Lung (tissue), 12 donors: ENCODE measurements around the gene SPRYD7. TPM values are rescaled to one million over a fixed set of nuclear protein-coding genes. Genes with fewer than 3 reads are reported as not detected.

ENCODE experiments used
- ATAC-seq: fragments of 200-7000 bp; cut with Tn5 transposase; one replicate; pipeline ENCODE4 v1.9.1; 2020; ENCODE audit warnings: moderate number of reproducible peaks; ENCODE audit not compliant: insufficient read depth, low FRiP score
- DNase-seq, 3 donors: peaks; one replicate each; pipeline ENCODE4 v3.0.0-alpha.2; 2013 to 2017
- H3K27ac ChIP-seq, 2 donors: one replicate each; pipeline ENCODE4 v1.5.1; 2013; ENCODE audit warnings: mild to moderate bottlenecking in 2 of 2, moderate library complexity in 2 of 2, control low read depth in 1 of 2, inconsistent platforms in 1 of 2, low read depth in 1 of 2, low read length in 1 of 2
- H3K27me3 ChIP-seq, 3 donors: one replicate each; pipeline ENCODE4 v1.5.1; 2013; ENCODE audit warnings: low read length in 2 of 3; ENCODE audit not compliant: control insufficient read depth in 3 of 3, insufficient read depth in 3 of 3
- H3K36me3 ChIP-seq, 4 donors: one replicate each; pipeline ENCODE4 v1.5.1; 2013; ENCODE audit warnings: low read length in 4 of 4, mild to moderate bottlenecking in 1 of 4, moderate library complexity in 1 of 4; ENCODE audit not compliant: control insufficient read depth in 4 of 4, insufficient read depth in 4 of 4
- H3K4me1 ChIP-seq, 5 donors: one replicate each; pipeline ENCODE4 v1.5.1; 2013; ENCODE audit warnings: low read length in 5 of 5, mild to moderate bottlenecking in 2 of 5, moderate library complexity in 1 of 5; ENCODE audit not compliant: control insufficient read depth in 5 of 5, insufficient read depth in 5 of 5
- H3K4me3 ChIP-seq: one replicate; pipeline ENCODE4 v1.5.1; 2013; ENCODE audit warnings: mild to moderate bottlenecking, control low read depth, moderate library complexity
- H3K9ac ChIP-seq, 2 donors: one replicate each; pipeline ENCODE4 v1.5.1; 2013; ENCODE audit warnings: low read length in 2 of 2, control low read depth in 1 of 2; ENCODE audit not compliant: insufficient read depth in 1 of 2
- H3K9me3 ChIP-seq, 4 donors: one replicate each; pipeline ENCODE4 v1.5.1; 2013; ENCODE audit warnings: low read length in 3 of 4, mild to moderate bottlenecking in 1 of 4, moderate library complexity in 1 of 4; ENCODE audit not compliant: control insufficient read depth in 4 of 4, insufficient read depth in 3 of 4
- CTCF ChIP-seq: IDR thresholded peaks from 2 replicates; pipeline ENCODE4 v1.5.1; 2012; ENCODE audit warnings: mild to moderate bottlenecking; ENCODE audit errors: control extremely low read depth, extremely low read depth
- WGBS, 2 donors: extraction: QIAGEN DNeasy Blood & Tissue Kit; methylation state at CpG; one replicate each; pipeline ENCODE4 v1.1.7; 2013; 5-methylcytosine and 5-hydroxymethylcytosine counted together
- polyA plus RNA-seq, 2 donors: library from polyadenylated mRNA; stranded (reverse); fragments of 200-250 nt; gene quantifications; one replicate each; pipeline ENCODE4 v1.2.1, GENCODE V29; 2013
- total RNA-seq, 2 donors: library from RNA; depleted of rRNA in 1 of 2; stranded (reverse); fragments of >200 nt in 1 of 2; gene quantifications; one replicate each; pipeline ENCODE4 v1.2.1, GENCODE V29; 2014 to 2021
- donor health status: control.
- donor health status: control.
- donor health status: Bipolar disorder and iron deficiency.
- donor health status: healthy.
- donor health status: DM: yes; HTN: yes; CAD: no.

The SPRYD7 gene
- total and polyA plus RNA-seq, 4 donors, result 8.2 to 16.8 (median 13.1) TPM

GRCh38 chr13:49890376-49890775 lies 45.8 kb downstream of the SPRYD7 start:
- no peak overlapping the region for H3K9ac ChIP-seq
- H3K27ac ChIP-seq, result no peak overlapping the region
- H3K4me3 ChIP-seq, result no peak overlapping the region
- no peak for DNase-seq
- WGBS, 2 donors, result 96 to 97% methylated on average over 15 of the region's 15 CpGs
- H3K36me3 ChIP-seq, result no peaks in the 10 kb centered on the region
- no peak for ATAC-seq
- no peaks in the 10 kb centered on the region for H3K27me3 ChIP-seq
- H3K4me1 ChIP-seq, result no peaks in the 10 kb centered on the region
- TF ChIP-seq CTCF, result no peak
- no peaks in the 10 kb centered on the region for H3K9me3 ChIP-seq

DNA sequence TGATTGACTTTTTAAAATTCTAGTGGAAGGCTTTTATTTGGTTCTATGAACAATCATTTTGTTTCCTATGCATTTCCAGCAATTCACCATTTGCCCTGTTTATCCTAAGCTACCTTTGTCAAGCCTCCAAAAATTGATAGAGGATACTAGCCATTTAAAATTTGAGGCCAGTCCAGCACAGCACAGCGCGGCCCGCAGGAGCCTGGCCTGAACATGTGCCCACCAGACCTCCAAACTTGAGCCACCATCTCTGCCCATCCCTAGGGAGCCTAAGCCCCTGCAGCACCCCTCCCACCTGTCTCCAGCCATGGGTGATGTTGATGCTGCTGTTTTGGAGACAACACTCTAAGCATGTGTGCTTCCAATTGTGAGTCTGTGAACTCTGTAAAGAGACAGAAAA lies 57.5 kb downstream of the SPRYD7 start:
- WGBS, 2 donors, result 97 to 98% methylated on average over 3 of the region's 3 CpGs
- no peak for DNase-seq
- Histone ChIP-seq H3K27me3 (no peaks in the 10 kb centered on the region), H3K4me1 (no peaks in the 10 kb centered on the region), H3K4me3 (no peak overlapping the region), H3K36me3 (no peaks in the 10 kb centered on the region), H3K9me3 (peaks cover 0 to 12% (median 3%) of the 10 kb centered on the region in 4 donors), H3K9ac (no peak overlapping the region), H3K27ac (no peak overlapping the region)
- ATAC-seq, result no peak
- TF ChIP-seq CTCF, result no peak

GRCh38 chr13:49877629-49878218 lies 58.4 kb downstream of the SPRYD7 start:
- no peaks in the 10 kb centered on the region for H3K27me3 ChIP-seq
- H3K27ac ChIP-seq, result no peak overlapping the region
- peaks cover 0 to 12% (median 3%) of the 10 kb centered on the region in 4 donors for H3K9me3 ChIP-seq
- H3K4me3 ChIP-seq, result no peak overlapping the region
- no peak overlapping the region for H3K9ac ChIP-seq
- ATAC-seq (no peak), DNase-seq (peak in 1 of 3 donors; percentile 11)
- H3K36me3 ChIP-seq, result no peaks in the 10 kb centered on the region
- WGBS, 2 donors, result 79 to 93% methylated on average over 3 of the region's 3 CpGs
- H3K4me1 ChIP-seq, result no peaks in the 10 kb centered on the region
- no peak for TF ChIP-seq CTCF

- H3K4me1 ChIP-seq, result no peaks in the 10 kb centered on the region
- no peak for TF ChIP-seq CTCF
- H3K27ac ChIP-seq, result no peak overlapping the region
- ATAC-seq, result no peak
- H3K27me3 ChIP-seq, result no peaks in the 10 kb centered on the region
- H3K4me3 ChIP-seq, result no peak overlapping the region
- peaks cover 0 to 11% (median 2%) of the 10 kb centered on the region in 4 donors for H3K9me3 ChIP-seq
- no peak overlapping the region for H3K9ac ChIP-seq
- WGBS, 2 donors, result 94 to 97% methylated on average over 3 of the region's 3 CpGs
- H3K36me3 ChIP-seq, result no peaks in the 10 kb centered on the region
- DNase-seq, result no peak
Measured at GRCh38 chr13:49874430-49874829, 61.7 kb downstream of the SPRYD7 start.
